ENCODE results near the gene MYO5C.
"Not testable (repeated sequence)": the region's sequence is repeated elsewhere in the genome, so short reads cannot be mapped to it uniquely, and the experiment has no call there.

MYO5C gene

DNA sequence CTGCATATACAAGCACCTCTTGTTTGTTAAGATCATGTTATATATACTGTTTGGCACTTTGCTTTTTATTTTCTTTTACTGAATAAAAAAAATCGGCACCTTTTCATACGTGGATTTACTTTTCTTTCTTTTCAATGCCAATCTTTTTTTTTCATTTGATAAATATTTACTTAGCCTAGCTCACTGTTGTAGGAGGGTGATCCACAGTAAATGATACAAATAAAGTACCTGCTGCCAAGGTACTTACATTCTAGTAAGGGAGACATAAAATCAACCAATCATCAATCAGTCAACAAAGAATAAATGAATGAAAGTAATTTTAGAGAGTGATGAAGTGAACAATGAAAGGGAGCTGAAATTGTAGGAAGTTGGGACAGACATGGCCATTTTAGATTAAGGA, 122.7 kb downstream of the MYO5C start:
- no peak for DNase-seq (ENCODE audit: low read depth)

DNA sequence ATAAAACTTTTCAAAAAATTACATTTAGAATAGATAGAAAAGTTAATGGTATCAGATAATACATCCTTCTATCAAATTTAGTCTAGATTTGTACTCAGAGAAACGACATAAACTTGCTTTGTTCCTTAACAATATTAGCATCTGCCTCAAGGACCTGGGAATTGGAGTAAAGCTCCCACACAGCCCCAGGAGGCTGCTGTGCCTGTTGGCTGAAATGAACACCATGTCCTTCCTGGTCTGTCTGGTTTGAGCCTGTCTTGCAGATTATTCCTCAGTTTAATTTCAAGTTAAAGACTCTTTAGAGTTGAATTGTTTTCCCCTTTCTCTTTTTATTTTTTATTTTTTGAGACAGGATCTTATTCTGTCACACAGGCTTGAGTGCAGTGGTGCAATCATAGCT, 123.8 kb downstream of the MYO5C start:
- no peak for DNase-seq (ENCODE audit: low read depth)

DNA sequence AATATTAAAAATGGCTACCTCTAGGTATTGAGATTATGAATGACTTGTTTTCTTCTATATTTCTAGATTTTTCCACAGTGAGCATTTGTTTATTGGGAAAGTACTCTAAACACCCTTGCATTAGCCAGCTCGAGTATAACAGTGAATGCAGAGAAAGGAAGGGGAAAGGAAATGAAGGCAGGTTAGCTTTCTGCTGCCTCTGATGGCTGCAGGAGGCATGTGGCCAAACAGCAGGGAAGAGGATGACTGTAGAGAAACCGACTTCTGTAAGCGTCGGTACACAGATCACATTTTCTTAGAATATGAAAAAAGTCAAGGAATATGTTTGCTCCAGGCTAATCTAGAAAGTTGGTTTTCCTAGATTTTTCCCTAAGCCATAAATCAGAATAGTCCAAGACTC, 124.2 kb downstream of the MYO5C start:
- no peak for DNase-seq (ENCODE audit: low read depth)

DNA sequence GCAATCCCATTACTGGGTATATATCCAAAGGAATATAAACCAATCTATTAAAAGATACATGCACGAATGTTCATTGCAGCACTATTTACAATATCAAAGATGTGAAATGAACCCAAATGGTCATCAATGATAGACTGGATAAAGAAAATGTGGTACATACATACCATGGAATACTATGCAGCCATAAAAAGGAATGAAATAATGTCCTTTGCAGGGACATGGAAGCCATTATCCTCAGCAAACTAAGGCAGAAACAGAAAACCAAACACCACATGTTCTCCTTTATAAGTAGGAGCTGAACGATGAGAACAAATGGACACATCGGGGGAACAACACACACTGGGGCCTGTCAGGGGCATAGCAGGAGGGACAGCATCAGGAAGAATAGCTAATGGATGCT, 125.4 kb downstream of the MYO5C start:
- not testable (repeated sequence) for DNase-seq (ENCODE audit: low read depth)

DNA sequence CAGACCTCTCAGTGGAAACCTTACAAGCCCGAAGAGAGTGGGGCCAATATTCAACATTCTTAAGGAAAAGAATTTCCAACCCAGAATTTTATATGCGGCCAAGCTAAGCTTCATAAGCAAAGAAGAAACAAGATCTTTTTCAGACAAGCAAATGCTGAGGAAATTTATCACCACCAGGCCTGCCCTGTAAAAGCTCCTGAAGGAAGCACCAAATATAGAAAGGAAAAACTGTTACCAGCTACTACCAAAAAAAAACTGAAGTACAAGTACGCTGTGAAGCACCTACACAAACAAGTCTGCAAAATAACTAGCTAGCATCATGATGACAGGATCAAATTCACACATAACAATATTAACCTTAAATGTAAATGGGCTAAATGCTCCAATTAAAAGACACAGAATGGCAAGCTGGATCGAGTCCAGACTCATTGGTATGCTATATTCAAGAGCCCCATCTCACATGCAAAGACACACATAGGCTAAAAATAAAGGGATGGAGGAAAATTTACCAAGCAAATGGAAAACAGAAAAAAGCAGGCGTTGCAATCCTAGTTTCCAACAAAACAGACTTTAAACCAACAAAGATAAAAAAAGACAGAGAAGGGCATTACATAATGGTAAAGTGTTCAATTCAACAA, 130.0 kb downstream of the MYO5C start:
- not testable (repeated sequence) for DNase-seq (ENCODE audit: low read depth)

DNA sequence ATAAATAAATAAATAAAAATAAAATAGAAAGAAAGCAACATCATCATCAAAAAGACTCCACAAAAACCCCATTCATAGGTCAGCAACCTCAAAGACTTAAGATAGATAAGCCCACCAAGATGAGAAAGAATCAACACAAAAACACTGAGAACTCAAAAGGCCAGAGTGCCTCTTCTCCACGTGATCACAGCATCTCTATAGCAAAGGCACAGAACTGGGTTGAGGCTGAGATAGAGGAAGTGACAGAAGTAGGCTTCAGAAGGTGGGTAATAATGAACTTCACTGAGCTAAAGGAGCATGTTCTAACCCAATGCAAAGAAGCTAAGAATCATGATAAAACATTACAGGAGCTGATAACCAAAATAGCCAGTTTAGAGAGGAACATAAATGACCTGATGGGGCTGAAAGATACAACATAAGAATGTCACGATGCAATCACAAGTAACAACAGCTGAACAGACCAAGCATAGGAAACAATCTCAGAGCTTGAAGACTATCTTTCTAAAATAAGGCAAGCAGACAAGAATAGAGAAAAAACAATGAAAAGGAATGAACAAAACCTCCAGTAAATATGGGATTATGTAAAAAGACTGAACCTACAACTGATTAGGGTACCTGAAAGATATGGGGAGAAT, 130.9 kb downstream of the MYO5C start:
- DNase-seq (ENCODE audit: low read depth) = peak; percentile 50

DNA sequence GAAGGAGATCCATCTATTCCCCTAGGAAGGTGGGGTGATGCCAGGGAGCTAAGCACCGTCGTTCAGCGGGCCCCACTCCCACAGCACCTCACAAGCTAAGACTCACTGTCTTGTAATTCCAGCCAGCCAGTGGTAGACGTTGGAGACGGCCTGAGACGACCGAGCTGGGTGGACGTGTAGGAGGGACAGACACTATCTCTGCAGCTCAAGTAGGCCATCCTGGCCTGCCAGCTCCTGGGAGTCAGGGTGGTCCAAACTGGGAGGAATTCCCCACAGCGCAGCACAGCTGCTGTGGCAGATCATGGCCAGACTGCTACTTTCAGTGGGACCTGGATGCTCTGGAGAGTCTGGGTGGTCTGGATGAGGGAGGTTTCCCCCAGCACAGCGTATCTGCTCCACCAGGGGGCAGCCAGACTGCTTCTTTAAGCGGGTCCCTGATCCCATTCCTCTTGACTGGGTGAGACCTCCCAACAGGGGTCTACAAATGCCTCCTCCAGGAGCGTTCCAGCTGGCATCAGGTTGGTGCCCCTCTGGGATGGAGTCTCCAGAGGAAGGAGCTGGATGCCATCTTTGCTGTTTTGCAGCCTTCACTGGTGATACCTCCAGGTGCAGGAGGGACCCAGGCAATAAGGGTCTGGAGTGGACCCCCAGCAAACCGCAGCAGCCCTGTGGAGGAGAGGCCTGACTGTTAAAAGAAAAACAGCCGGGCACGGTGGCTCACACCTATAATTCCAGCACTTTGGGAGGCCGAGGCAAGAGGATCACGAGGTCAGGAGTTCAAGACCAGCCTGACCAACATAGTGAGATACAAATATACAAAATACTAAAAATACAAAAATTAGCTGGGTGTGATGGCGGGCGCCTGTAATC, 132.0 kb downstream of the MYO5C start:
- no peak for DNase-seq (ENCODE audit: low read depth)

DNA sequence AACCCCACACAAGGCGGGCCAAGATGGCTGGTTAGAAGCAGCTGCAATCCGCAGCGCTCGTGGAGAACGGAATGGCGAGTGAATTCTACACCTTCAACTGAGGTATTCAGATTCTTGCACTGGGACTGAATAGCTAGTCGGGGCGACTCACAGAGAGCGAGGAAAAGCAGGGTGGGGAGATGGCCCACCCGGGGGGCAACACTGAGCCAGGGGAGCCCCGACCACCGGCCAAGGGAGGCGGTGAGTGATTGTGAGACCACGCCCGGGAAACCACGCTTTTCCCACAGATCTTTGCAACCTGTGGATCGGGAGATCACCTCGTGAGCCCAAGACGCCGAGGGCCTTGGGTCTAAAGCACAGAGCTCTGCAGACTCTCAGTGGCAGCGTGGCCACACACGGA, 132.7 kb downstream of the MYO5C start:
- no peak for DNase-seq (ENCODE audit: low read depth)

DNA sequence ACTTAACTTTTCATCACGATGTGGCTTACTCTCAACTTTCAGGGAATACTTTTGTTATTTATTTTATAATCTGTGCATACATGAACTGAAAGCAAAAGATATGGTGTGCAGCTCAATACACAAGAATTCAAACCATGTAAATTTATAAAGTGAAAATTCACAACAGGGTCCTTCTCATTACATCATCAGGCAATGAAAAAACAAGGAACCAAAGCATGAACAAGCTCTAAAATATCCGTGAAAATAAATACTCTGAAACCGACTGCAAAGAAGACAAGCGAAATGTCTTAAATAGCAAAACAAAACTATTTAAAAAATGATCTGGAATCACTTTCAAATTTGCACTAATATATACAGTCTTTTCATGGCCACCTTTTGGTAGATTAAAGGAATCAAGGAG, 133.3 kb downstream of the MYO5C start:
- no peak for DNase-seq (ENCODE audit: low read depth)

DNA sequence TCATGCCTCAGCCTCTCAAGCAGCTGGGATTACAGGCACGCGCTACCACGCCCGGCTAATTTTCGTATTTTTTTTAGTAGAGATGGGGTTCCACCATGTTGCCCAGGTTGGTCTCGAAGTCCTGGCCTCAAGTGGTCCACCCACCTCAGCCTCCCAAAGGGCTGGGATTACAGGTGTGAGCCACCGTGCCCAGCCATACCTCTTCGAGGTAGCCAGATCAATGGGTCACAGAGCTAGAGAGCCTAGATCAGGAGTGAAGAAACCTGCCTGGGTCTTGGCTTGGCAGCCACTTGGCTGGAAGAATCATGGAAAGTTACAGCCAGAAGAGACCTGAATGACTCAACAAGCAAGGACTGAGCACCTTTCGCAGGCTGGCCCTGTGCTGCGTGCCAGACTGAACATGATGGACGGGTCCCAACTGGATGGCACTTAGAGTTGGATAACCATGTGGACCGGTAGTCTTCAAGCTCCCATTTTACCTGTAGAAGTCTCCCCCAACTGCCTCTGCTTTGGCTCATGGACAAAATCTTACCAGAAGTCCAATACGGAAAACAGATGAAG, 134.1 kb downstream of the MYO5C start:
- DNase-seq (ENCODE audit: low read depth) = no peak

DNA sequence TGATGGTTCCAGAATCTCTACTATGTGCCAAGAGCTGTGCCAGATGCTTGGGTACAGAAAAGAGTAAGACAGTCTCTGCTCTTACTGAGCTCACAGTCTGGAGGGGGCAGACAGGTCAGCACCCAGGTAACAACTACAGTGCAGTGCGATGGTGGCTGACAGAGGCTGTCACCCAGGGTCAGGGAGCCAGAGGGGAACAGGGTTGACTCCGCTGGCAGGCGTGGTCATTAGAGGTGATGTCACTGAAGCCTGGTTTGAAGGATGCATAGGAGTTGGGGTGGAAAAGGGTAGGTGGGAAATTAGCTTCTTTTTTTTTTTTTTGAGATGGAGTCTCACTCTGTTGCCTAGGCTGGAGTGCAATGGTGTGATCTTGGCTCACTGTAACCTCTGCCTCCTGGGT, 136.0 kb downstream of the MYO5C start:
- DNase-seq (ENCODE audit: low read depth) = no peak

DNA sequence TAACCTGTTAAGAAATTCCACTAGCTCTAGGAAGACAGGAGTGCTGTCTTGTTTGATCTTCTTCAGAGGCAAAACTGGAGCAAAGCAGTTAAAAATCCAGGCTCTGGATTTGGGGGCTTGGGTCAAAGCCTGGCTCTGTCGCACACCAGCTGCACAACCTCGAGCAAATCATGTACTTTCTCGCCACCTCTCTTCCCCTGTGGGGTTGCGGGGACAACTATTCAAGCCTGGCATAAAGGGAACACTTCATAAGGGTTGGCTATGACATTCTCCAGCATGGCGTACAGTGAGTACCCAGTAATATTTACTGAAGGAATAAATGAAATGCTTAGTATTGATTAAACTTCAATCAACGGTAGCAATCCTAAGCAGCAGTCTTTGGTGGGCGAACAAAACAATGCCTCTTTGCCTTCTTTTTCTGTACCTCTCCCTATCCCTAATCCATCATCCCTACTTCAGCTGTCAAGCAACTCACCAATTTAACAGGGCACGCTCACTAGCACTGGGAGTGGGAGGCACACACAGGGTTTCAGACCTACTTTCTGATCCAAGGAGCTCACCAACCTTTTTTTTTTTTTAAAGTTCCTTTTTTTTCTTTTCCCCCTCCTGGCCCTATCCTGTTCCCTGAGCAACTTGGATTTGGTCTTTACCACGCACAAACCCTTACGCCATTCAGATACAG, 137.4 kb downstream of the MYO5C start:
- no peak for DNase-seq (ENCODE audit: low read depth)

DNA sequence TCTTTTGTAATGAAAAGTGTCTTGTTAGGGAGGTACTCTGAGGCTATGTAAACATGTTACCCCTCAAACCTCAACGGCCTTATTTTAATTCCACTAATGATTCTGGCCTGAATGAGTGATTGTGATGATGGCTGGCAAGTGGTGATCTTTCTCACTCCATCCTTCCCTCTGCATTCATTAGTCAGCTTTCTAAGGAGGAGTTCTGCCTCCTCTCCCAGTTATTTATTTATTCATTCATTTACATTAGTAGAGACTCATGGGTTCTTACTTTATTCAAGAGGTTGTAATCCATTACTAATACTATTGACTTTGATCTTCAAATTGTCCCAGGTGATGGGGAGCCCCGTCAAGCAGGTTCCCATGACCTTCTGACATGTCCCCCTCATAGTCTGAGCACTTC, 139.7 kb downstream of the MYO5C start:
- no peak for DNase-seq (ENCODE audit: low read depth)

DNA sequence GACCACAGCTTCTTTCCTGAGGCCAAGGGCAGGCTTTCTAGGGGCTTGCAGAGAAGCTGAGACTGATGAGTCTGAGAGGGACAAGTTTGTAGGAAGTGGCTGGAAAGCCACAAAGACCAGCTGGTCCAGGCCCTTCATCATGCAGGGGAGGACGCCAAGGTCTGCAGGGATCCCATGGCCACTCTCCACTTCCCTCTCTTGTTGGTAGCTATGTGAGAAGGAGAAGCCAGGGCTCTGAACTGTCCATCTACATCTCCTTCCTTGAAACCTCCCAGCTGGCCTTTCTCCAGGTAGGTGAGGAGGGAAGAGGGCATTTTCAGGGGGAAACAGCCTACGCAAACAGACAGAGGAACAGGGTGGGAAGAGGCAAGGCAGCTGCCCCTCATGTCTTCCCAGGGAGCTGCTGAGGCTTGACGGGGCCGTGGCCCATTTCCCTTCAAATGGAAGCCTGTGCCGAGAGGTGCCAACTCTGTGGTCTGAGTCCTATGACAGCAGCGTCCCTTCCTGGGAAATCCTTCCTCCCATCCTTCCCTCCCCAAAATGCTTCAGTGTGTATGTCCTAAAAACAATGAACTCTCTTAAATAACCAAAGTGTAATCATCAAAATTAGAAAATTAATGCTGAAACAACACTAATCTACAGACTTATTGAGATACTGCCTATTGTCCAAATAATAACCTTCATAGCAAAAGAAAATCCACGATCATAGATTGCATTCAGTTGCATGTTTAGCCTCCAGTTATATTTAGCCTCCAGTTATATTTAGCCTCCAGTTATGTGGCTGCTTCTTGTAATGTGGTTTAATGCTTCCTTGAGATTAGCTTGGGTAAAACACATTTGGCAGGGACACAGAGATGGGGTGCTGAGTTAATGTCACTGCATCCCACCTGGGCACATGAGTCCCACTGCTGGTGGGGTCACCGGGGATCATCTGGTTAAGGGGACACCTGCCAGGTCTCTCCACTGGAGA, 140.4 kb downstream of the MYO5C start:
- no peak for DNase-seq (ENCODE audit: low read depth)

DNA sequence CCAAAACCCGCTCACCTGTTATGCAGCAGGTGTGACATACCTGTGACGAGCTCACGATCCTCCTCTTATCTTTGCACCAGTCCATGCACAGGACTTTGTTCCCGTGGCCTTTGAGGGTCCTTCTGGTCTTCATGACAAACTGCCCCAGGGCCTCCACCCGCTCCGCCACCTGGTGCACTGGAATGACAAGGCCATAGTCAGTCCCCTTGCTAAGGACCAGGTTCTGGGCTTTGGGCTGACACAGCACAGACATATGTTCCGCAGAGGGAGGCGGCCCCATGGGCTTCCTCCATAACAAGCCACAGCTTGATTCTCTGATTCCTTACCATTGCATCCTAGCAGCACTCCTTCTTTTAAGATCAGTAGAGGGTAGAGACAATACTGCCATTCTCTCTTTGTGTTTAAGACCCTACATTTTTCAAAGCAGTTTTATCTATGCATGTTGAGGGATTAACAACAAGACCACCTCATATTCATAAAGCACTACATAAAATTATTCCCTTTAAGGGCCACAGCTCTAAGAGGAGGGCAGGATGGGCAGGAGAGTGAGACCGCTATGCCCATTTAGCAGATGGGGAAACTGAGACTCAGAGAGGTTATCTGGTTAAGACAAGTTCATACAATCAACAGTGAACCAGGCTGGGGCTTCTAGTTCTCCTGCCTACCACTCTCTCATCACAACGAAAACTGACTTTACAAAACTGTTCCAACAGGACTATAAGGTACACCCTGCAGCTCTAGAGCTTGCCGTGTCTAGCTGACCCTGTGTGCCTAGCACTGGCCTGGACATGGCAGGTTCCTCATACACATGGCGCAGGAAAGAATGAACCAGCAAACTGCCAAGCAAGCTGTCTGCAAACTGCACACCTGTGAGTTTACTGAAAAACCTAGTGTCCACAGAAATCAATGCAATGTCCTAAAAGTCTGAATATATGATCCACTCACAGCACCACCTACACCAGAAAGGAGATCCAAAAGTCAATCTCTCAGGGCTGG, 141.4 kb downstream of the MYO5C start:
- DNase-seq (ENCODE audit: low read depth) = no peak

DNA sequence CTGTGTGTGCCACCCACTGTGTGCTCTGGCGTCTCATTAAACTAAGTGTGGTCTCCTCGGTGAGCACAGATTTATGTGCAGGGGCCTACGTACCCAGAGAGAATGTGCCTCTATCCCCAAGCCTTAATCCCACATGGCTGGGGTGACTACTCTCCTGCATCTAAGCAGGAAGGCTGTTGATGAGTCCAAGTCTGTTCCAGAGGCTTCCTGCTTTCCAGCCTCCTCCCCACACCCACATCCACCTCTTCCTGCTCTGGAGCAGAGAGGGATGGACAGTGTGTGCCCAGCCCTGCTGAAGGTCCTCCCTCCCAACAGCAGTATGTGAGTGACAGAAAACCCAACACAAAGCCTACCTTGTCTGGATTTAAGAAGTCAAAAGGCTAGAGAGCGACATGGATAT, 144.3 kb downstream of the MYO5C start:
- no peak for DNase-seq (ENCODE audit: low read depth)

DNA sequence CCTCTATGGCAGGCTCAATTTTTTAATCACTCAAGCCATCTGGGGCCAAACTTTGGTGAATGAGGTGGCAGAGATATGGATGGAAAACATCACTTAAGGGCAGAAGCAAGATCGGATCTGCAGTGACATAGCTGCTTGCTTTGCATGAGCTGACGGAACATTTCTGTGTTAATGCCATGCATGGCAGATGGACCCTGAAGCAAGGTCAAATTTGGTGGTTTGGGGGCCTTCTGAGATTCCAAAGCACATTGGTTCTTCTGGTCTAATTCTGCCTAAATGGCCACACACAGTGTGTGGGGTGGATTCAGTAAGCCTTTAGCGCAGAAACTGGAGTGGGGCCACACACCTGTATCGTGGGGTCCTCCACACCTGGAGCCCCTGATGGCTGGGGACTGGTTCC, 144.7 kb downstream of the MYO5C start:
- DNase-seq (ENCODE audit: low read depth) = no peak

DNA sequence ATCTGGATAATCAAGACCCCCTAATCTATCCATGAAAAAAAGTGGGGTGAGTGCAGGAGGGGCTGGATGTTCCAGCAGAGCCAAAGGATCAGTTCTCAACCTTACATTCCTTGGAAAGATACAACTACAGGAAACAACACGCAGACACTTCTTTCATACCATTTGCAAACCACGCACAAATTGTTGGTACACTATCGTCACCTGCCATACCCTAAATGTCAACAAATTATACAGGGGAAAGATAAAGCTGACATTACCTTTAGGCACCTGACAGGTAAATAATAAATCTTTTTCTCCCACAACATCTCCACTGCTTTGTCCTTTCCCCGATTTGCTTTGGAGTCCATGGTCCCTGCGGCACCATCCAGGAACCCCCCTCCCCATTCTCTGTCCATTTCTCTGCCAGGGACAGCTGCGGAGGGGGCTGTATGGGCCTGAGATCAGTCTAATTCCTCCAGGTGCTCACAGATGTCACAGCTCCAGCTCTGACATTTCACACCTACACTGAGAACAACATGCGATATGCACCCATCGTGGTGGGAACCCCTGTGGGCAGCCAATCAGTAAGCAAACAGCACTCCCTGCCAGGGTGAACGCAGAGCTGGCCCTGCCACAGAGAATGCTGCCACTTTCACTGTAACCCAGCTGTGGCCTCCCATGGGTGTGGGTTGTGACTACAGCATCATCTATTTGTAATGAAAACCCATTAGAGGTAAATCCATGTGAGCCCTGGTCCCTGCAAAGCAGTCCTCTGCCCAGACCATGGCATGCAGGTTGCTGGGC, 145.4 kb downstream of the MYO5C start:
- no peak for DNase-seq (ENCODE audit: low read depth)

DNA sequence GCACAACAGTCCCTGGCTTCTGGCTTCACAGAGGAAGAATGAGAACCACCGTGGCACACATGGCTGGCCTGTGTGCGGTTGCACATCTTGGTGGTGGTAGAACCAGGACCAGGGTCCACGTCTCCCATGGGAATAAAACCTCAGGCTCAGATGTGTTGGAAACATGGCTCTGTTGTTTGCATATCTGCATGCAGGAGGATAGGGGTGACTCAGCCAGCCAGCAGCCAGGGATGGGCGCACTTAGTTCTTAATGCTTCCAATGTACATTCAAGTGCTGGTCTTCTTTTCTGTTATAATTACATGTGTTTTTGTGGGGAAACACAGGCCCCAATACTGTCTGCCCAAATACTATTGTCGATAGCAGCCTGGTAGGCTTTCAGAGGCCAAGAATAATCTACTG, 147.2 kb downstream of the MYO5C start:
- DNase-seq (ENCODE audit: low read depth) = no peak

Measured in fibroblast of the conjunctiva (primary cell).